CD4-positive, alpha-beta T cell treated with Interleukin-6 for 4 hours (primary cell): Measurements from ENCODE around the gene MAPK12.
"Not testable (repeated sequence)": the region's sequence is repeated elsewhere in the genome, so short reads cannot be mapped to it uniquely, and the experiment has no call there.

ENCODE experiments used
- DNase-seq: peaks from one replicate; pipeline ENCODE4 v3.0.0-alpha.2; 2020; ENCODE audit warnings: mixed read lengths

The MAPK12 gene

GRCh38 chr22:50210378-50211139, 50.9 kb downstream of the MAPK12 start:
- no peak for DNase-seq

- DNase-seq = peak; percentile 82
Measured at GRCh38 chr22:50209893-50210292, 51.6 kb downstream of the MAPK12 start.

GRCh38 chr22:50208939-50209892, 52.3 kb downstream of the MAPK12 start:
- no peak for DNase-seq

GRCh38 chr22:50208430-50208938, 53.0 kb downstream of the MAPK12 start:
- DNase-seq = no peak

- no peak for DNase-seq
Measured at GRCh38 chr22:50207383-50208140, 53.9 kb downstream of the MAPK12 start.

- DNase-seq = no peak
Measured at GRCh38 chr22:50206599-50206998, 54.9 kb downstream of the MAPK12 start.

- DNase-seq = no peak
Measured at GRCh38 chr22:50205781-50206569, 55.5 kb downstream of the MAPK12 start.

GRCh38 chr22:50204998-50205397, 56.5 kb downstream of the MAPK12 start:
- DNase-seq = not testable (repeated sequence)

- DNase-seq = no peak
Measured at GRCh38 chr22:50204571-50204970, 56.9 kb downstream of the MAPK12 start.

GRCh38 chr22:50203288-50203687, 58.2 kb downstream of the MAPK12 start:
- no peak for DNase-seq
